GM12872 (cell line): Measurements from ENCODE around the gene KRTAP19-5.

Source experiments
- CTCF ChIP-seq: IDR thresholded peaks from 3 replicates; pipeline ENCODE4 v1.5.1; 2011; ENCODE audit warnings: low read depth, mild to moderate bottlenecking, low read length, moderate library complexity; ENCODE audit not compliant: insufficient read depth

The KRTAP19-5 gene

DNA sequence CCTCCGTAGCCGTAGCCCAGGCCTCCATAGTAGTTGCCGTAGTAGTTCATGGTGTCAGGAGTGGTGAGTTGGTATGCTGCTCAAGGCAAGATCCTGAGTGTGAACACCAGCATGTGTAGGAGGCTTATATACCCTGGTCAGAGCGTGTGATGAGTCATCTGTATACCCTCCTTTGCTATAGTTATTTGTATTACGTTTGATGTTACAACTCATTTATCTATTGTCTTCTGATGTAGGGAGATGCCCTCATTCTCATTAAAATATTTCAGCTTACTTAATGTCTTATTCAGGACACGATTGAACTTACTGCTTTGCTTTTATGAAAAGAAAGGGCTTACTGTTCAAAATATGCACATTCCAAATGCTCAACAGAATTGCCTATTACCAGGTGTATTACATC is at the start of gene KRTAP19-5:
TSS of gene KRTAP19-5 (minus strand) at position 101 of the 400 bp plus-strand sequence. CDS start at position 50, 51 bp downstream.
- no peak for TF ChIP-seq CTCF

DNA sequence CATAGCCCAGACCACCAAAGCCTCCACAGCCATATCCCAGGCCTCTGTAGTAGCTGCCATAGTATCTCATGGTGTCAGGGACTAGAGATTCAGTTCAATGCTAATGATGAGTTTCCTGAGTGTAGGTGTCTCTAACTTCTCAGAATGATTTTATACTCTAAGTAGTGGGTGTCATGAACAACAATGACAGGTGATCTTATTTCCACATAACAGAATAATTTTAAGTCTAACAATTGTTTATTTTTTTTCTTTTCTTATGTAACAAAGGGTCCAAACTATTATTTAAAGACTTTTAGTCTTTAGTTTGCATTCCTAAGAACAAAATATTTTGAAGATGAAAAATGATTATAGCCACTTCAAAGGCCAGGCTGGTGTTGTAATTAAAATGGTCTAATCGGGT is 39.8 kb upstream of the KRTAP19-5 start, which contains the start of gene KRTAP19-6:
TSS of gene KRTAP19-6 (minus strand) at position 101 of the 400 bp plus-strand sequence. CDS start at position 70, 31 bp downstream.
- TF ChIP-seq CTCF, result no peak

- TF ChIP-seq CTCF, result no peak
Observed at GRCh38 chr21:30518876-30519275, 16.9 kb upstream of the KRTAP19-5 start.

- TF ChIP-seq CTCF, result no peak
Observed at GRCh38 chr21:30515681-30516080, 13.7 kb upstream of the KRTAP19-5 start.

- TF ChIP-seq CTCF, result peak; percentile 42; the same call in 2 of the 3 replicates
Observed at GRCh38 chr21:30505621-30506205, 3.8 kb upstream of the KRTAP19-5 start.

GRCh38 chr21:30497065-30497464 is 4.9 kb downstream of the KRTAP19-5 start, which contains the start of gene KRTAP19-4:
KRTAP19-4 (minus strand) TSS chr21:30497165; CDS start chr21:30497110, 55 bp downstream.
- no peak for TF ChIP-seq CTCF

DNA sequence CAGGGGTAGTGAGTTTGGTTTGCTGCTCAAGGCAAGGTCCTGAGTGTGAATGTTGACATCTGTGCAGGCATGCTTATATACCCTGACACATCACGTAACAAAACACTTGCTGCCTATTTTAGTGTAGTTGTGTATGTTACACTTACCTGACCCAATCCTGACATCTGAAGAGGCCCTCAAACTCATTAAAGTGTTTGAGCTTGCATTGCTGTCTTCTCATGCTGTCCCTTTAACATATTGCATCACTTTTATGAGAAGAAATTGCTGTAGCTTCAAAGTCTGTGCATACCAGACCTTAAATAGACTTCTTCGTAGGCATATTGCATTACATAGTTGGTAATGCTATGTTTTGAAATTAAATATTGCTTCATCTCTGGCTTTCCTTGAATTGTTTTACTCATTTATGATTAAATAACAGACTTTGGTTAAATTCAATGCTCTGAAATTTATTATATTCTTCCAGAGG is 9.9 kb downstream of the KRTAP19-5 start, which contains the start of gene KRTAP19-3:
TSS of gene KRTAP19-3 (minus strand) at position 51 of the 466 bp plus-strand sequence. CDS start 56 bp downstream, outside the sequence.
- TF ChIP-seq CTCF, result no peak
